ENCODE results near the gene PTPRA.
A peak's percentile ranks its signal among the peaks of the same experiment; 100 is the strongest.

Gene PTPRA

GRCh38 chr20:2849529-2849928, 23.8 kb upstream of the PTPRA start:
- DNase-seq (ENCODE audit: low spot score), result no peak

- DNase-seq (ENCODE audit: low spot score), result no peak
These were observed 22.2 kb upstream of the PTPRA start for GRCh38 chr20:2851086-2851485.

- no peak for DNase-seq (ENCODE audit: low spot score)
These were observed 14.7 kb upstream of the PTPRA start for GRCh38 chr20:2858591-2858990.

GRCh38 chr20:2859330-2860121, 13.8 kb upstream of the PTPRA start:
- DNase-seq (ENCODE audit: low spot score), result peak; percentile 29

- DNase-seq (ENCODE audit: low spot score), result no peak
These were observed 8.7 kb upstream of the PTPRA start for GRCh38 chr20:2864626-2865025.

GRCh38 chr20:2865101-2865500, 8.2 kb upstream of the PTPRA start:
- DNase-seq (ENCODE audit: low spot score), result no peak

GRCh38 chr20:2865630-2866029, 7.7 kb upstream of the PTPRA start:
- no peak for DNase-seq (ENCODE audit: low spot score)

GRCh38 chr20:2866236-2866635, 7.0 kb upstream of the PTPRA start:
- DNase-seq (ENCODE audit: low spot score), result no peak

GRCh38 chr20:2867081-2867864, 6.0 kb upstream of the PTPRA start:
- no peak for DNase-seq (ENCODE audit: low spot score)

GRCh38 chr20:2869381-2869780, 3.9 kb upstream of the PTPRA start:
- DNase-seq (ENCODE audit: low spot score), result no peak

- DNase-seq (ENCODE audit: low spot score), result no peak
These were observed 2.2 kb upstream of the PTPRA start for GRCh38 chr20:2871111-2871465.

GRCh38 chr20:2871661-2872458, 1.4 kb upstream of the PTPRA start:
- DNase-seq (ENCODE audit: low spot score), result no peak

GRCh38 chr20:2872459-2873009, 747 bp upstream of the PTPRA start:
- DNase-seq (ENCODE audit: low spot score), result peak; percentile 37

GRCh38 chr20:2873747-2874041, 413 bp downstream of the PTPRA start:
- peak; percentile 45 for DNase-seq (ENCODE audit: low spot score)

GRCh38 chr20:2874456-2874855, 1.2 kb downstream of the PTPRA start:
- DNase-seq (ENCODE audit: low spot score), result no peak

- no peak for DNase-seq (ENCODE audit: low spot score)
These were observed 2.5 kb downstream of the PTPRA start for GRCh38 chr20:2875690-2876203.

- no peak for DNase-seq (ENCODE audit: low spot score)
These were observed 5.2 kb downstream of the PTPRA start for GRCh38 chr20:2878515-2878914.

- no peak for DNase-seq (ENCODE audit: low spot score)
These were observed 5.9 kb downstream of the PTPRA start for GRCh38 chr20:2879146-2879545.

- DNase-seq (ENCODE audit: low spot score), result no peak
These were observed 7.4 kb downstream of the PTPRA start for GRCh38 chr20:2880650-2881049.

GRCh38 chr20:2883726-2884637, 10.7 kb downstream of the PTPRA start:
- DNase-seq (ENCODE audit: low spot score), result no peak

GRCh38 chr20:2887715-2888114, 14.4 kb downstream of the PTPRA start:
- no peak for DNase-seq (ENCODE audit: low spot score)

Data from hepatic stellate cell (primary cell).